ENCODE results near the gene PLOD1. TPM values are rescaled to one million over a fixed set of nuclear protein-coding genes. Genes with fewer than 3 reads are reported as not detected.

The PLOD1 gene
- total and polyA plus RNA-seq, 2 of the 13 experiments (the other 11 are each of a cell fraction or from before 2014, with no cell fraction given) = 70.1 to 318 TPM

- TF ChIP-seq HNF4G (IDR thresholded peaks at IDR 0.05; ENCODE audit: borderline replicate concordance, low read depth, low read length) = 0 out of 2 replicates have a peak, but pooled peaks have one; percentile 57
- no peak for TF ChIP-seq HNF4G (CRISPR knock-in tag; IDR thresholded peaks at IDR 0.05; ENCODE audit: borderline replicate concordance, low read depth)
- peak; percentile 77 for TF ChIP-seq ZMYM3 (CRISPR knock-in tag; IDR thresholded peaks at IDR 0.05)
- no peak for TF ChIP-seq SNAI1 (CRISPR knock-in tag; IDR thresholded peaks at IDR 0.05; ENCODE audit: borderline replicate concordance)
- TF ChIP-seq REL (CRISPR knock-in tag; conservative IDR thresholded peaks at IDR 0.05) = 0 out of 2 replicates have a peak, but pooled peaks have one; percentile 28
- TF ChIP-seq KDM5B (CRISPR knock-in tag; IDR thresholded peaks at IDR 0.05; ENCODE audit: borderline replicate concordance) = 0 out of 2 replicates have a peak, but pooled peaks have one; percentile 10
- peak; percentile 21; the same call in 1 of the 2 replicates for TF ChIP-seq ZSCAN9 (CRISPR knock-in tag; IDR thresholded peaks at IDR 0.05; ENCODE audit: borderline replicate concordance)
- TF ChIP-seq PATZ1 (CRISPR knock-in tag; IDR thresholded peaks at IDR 0.05) = peak; percentile 56; the same call in 1 of the 2 replicates
- TF ChIP-seq ZNF704 (CRISPR knock-in tag; IDR thresholded peaks at IDR 0.05; ENCODE audit: borderline replicate concordance) = 0 out of 2 replicates have a peak, but pooled peaks have one; percentile 45
- TF ChIP-seq SNAPC4 (CRISPR knock-in tag; IDR thresholded peaks at IDR 0.05) = 0 out of 2 replicates have a peak, but pooled peaks have one; percentile 30
- TF ChIP-seq ZNF501 (CRISPR knock-in tag; IDR thresholded peaks at IDR 0.05) = no peak
- TF ChIP-seq ZNF225 (CRISPR knock-in tag; IDR thresholded peaks at IDR 0.05) = no peak
- no peak for TF ChIP-seq TBX3 (IDR thresholded peaks at IDR 0.05; ENCODE audit: borderline replicate concordance)
- 0 out of 4 replicates have a peak, but pooled peaks of 1 of the 2 experiments have one; percentile 18 for TF ChIP-seq HMGXB4 (CRISPR knock-in tag; IDR thresholded peaks at IDR 0.05; ENCODE audit: borderline replicate concordance in 1 of 2, low read depth in 1 of 2)
- 0 out of 2 replicates have a peak, but pooled peaks have one; percentile 13 for TF ChIP-seq ZNF589 (CRISPR knock-in tag; conservative IDR thresholded peaks at IDR 0.05)
- 0 out of 2 replicates have a peak, but pooled peaks have one; percentile 26 for TF ChIP-seq RCOR2 (CRISPR knock-in tag; IDR thresholded peaks at IDR 0.05)
- TF ChIP-seq MAF1 (CRISPR knock-in tag; IDR thresholded peaks at IDR 0.05; ENCODE audit: borderline replicate concordance) = no peak
- peak in 1 of 2 experiments; percentile 7; a peak in 1 of 4 replicates for TF ChIP-seq NR2F1 (CRISPR knock-in tag; IDR thresholded peaks at IDR 0.05)
Measured at GRCh38 chr1:12019858-12020509, 85.5 kb downstream of the PLOD1 start (continued).
